Fibroblast of lung (primary cell): ENCODE measurements around the gene TASP1. TPM values are rescaled to one million over a fixed set of nuclear protein-coding genes. Genes with fewer than 3 reads are reported as not detected.

Experiments used
- DNase-seq, 2 donors: peaks; one replicate each; pipeline versions ENCODE4 v3.0.0 to v3.0.0-alpha.2; 2010; ENCODE audit warnings: low read depth in 2 of 2
- H2AFZ ChIP-seq: 2 replicates; pipeline ENCODE4 v1.5.1; 2012; ENCODE audit warnings: low read length, control low read depth, inconsistent platforms
- H3K27ac ChIP-seq: 2 replicates; pipeline ENCODE4 v1.5.1; 2011; ENCODE audit warnings: low read length, control low read depth; ENCODE audit not compliant: insufficient read depth
- H3K27me3 ChIP-seq: 2 replicates; pipeline ENCODE4 v1.5.1; 2011; ENCODE audit warnings: mild to moderate bottlenecking, low read length; ENCODE audit not compliant: control insufficient read depth, insufficient read depth
- H3K36me3 ChIP-seq: 2 replicates; pipeline ENCODE4 v1.5.1; 2011; ENCODE audit warnings: low read length; ENCODE audit not compliant: control insufficient read depth, insufficient read depth
- H3K4me1 ChIP-seq: 2 replicates; pipeline ENCODE4 v1.5.1; 2011; ENCODE audit warnings: low read length; ENCODE audit not compliant: control insufficient read depth, insufficient read depth; ENCODE audit errors: extremely low read depth
- H3K4me2 ChIP-seq: 2 replicates; pipeline ENCODE4 v1.5.1; 2011; ENCODE audit warnings: low read length, control low read depth; ENCODE audit not compliant: insufficient read depth; ENCODE audit errors: extremely low read depth
- H3K4me3 ChIP-seq, 4 experiments: fragments of 200-600 bp in 1 of 4; sonication (generic) in 1 of 4; replicated peaks in 1 of 4; 2 replicates each; pipeline ENCODE4 v1.5.1; 2011 to 2016; ENCODE audit warnings: low read length in 4 of 4, low read depth in 3 of 4, mild to moderate bottlenecking in 3 of 4, control low read depth in 2 of 4, inconsistent platforms in 1 of 4, mixed read lengths in 1 of 4; ENCODE audit not compliant: insufficient read depth in 1 of 4; ENCODE audit errors: control extremely low read depth in 1 of 4
- H3K79me2 ChIP-seq: 2 replicates; pipeline ENCODE4 v1.5.1; 2012; ENCODE audit warnings: mild to moderate bottlenecking, low read length, inconsistent platforms; ENCODE audit not compliant: control insufficient read depth, insufficient read depth
- H3K9ac ChIP-seq: 2 replicates; pipeline ENCODE4 v1.5.1; 2011; ENCODE audit warnings: mild to moderate bottlenecking, low read length, control low read depth; ENCODE audit not compliant: insufficient read depth
- H3K9me3 ChIP-seq: 2 replicates; pipeline ENCODE4 v1.5.1; 2012; ENCODE audit warnings: low read depth, low read length; ENCODE audit not compliant: control insufficient read depth, insufficient read depth
- H4K20me1 ChIP-seq: 2 replicates; pipeline ENCODE4 v1.5.1; 2011; ENCODE audit warnings: low read length; ENCODE audit not compliant: control insufficient read depth, insufficient read depth; ENCODE audit errors: extremely low read depth
- EZH2 ChIP-seq: IDR thresholded peaks from 2 replicates; pipeline ENCODE4 v1.5.1; 2012; ENCODE audit warnings: low read length, control low read depth, mild to moderate bottlenecking; ENCODE audit errors: missing control alignments
- polyA plus RNA-seq, 2 donors: library from polyadenylated mRNA; depleted of rRNA in 1 of 2; stranded (reverse) in 1 of 2; unstranded in 1 of 2; fragments of >200 nt; gene quantifications; 2 replicates each; pipeline ENCODE4 v1.2.1, GENCODE V29; 2011 to 2012; ENCODE audit warnings: missing spikeins in 1 of 2
- total RNA-seq: library from RNA; depleted of rRNA; stranded (reverse); fragments of >200 nt; gene quantifications from 2 replicates; pipeline ENCODE4 v1.2.1, GENCODE V29; 2014
- TF ChIP-seq, protein P1 (sequence below), 2 donors: IDR thresholded peaks in 1 of 2; conservative IDR thresholded peaks in 1 of 2; 1 replicate in 1 of 2; 2 replicates in 1 of 2; pipeline ENCODE4 v1.5.1; 2011 to 2012; ENCODE audit warnings: low read length in 2 of 2, control low read depth in 1 of 2, inconsistent platforms in 1 of 2, low read depth in 1 of 2, mild to moderate bottlenecking in 1 of 2

The TASP1 gene
- total and polyA plus RNA-seq, 2 donors (not counting 1 experiment from before 2014, with no cell fraction given): 6.3 to 13.6 TPM

DNA sequence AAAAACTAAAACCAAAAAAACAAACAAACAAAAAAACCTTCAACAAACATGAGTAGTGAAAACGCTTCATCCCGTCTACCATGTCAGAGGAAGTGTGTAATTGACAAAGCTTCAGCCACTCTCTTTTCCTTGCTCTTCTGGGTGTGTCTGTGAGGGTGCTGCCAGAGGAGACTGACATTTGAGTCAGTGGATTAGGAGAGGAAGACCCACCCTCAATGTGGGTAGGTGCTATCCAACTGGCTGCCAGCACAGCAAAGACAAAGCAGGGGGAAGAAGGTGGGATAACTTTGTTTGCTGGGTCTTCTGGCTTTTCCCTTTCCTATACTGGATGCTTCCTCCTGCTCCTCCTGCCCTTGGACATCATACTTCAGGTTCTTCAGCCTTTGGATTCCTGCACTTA is 145.6 kb downstream of the TASP1 start:
- no peaks in the 10 kb centered on the region for H3K36me3 ChIP-seq
- H3K9ac ChIP-seq: no peak overlapping the region
- peaks cover 2% of the 10 kb centered on the region for H3K4me1 ChIP-seq
- H4K20me1 ChIP-seq: no peaks in the 10 kb centered on the region
- H3K9me3 ChIP-seq: no peaks in the 10 kb centered on the region
- H3K27me3 ChIP-seq: no peaks in the 10 kb centered on the region
- H2AFZ ChIP-seq: no peak overlapping the region
- H3K79me2 ChIP-seq: no peaks in the 10 kb centered on the region
- TF ChIP-seq, protein P1, sequence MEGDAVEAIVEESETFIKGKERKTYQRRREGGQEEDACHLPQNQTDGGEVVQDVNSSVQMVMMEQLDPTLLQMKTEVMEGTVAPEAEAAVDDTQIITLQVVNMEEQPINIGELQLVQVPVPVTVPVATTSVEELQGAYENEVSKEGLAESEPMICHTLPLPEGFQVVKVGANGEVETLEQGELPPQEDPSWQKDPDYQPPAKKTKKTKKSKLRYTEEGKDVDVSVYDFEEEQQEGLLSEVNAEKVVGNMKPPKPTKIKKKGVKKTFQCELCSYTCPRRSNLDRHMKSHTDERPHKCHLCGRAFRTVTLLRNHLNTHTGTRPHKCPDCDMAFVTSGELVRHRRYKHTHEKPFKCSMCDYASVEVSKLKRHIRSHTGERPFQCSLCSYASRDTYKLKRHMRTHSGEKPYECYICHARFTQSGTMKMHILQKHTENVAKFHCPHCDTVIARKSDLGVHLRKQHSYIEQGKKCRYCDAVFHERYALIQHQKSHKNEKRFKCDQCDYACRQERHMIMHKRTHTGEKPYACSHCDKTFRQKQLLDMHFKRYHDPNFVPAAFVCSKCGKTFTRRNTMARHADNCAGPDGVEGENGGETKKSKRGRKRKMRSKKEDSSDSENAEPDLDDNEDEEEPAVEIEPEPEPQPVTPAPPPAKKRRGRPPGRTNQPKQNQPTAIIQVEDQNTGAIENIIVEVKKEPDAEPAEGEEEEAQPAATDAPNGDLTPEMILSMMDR (conservative IDR thresholded peaks at IDR 0.05 in 1 of 2, IDR thresholded peaks at IDR 0.05 in 1 of 2; ENCODE audit: low read depth in 1 of 2, low read length in 2 of 2): no peak
- no peak for TF ChIP-seq EZH2
- H3K27ac ChIP-seq: no peak overlapping the region
- H3K4me3 ChIP-seq: no peak overlapping the region
- DNase-seq: no peak
- H3K4me2 ChIP-seq: no peak overlapping the region

DNA sequence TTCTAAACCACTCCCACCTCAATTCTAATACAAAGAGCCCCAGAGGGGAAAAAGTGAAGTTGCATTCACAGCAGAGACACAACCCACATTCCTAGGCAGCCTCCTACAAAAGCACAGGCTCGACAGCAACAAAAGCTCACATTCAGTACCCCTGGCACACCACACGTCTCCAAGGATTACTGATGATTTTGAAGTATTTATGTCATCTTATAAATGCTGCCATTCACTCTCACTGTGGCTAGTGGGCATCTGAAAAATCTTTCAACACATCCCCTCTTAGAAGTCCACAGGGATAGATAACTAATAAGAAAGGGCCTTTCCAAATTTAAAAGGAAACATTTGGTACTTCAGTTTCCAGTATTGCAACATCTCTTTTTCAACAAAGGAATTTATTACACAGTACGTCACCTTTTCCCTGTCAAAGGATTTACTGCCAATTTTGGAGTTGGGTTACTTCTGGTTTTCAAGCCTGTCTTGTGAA is 146.7 kb downstream of the TASP1 start:
- no peaks in the 10 kb centered on the region for H3K36me3 ChIP-seq
- no peaks in the 10 kb centered on the region for H3K79me2 ChIP-seq
- no peaks in the 10 kb centered on the region for H3K9me3 ChIP-seq
- no peak overlapping the region for H3K4me3 ChIP-seq
- H3K9ac ChIP-seq: no peak overlapping the region
- no peaks in the 10 kb centered on the region for H3K27me3 ChIP-seq
- peaks cover 2% of the 10 kb centered on the region for H3K4me1 ChIP-seq
- no peaks in the 10 kb centered on the region for H4K20me1 ChIP-seq
- H3K27ac ChIP-seq: no peak overlapping the region
- TF ChIP-seq EZH2: no peak
- TF ChIP-seq, protein P1 (conservative IDR thresholded peaks at IDR 0.05 in 1 of 2, IDR thresholded peaks at IDR 0.05 in 1 of 2; ENCODE audit: low read depth in 1 of 2, low read length in 2 of 2): peak in 1 of 2 donors; percentile 3
- peak; percentile 81 to 82 for DNase-seq
- no peak overlapping the region for H2AFZ ChIP-seq
- H3K4me2 ChIP-seq: no peak overlapping the region

DNA sequence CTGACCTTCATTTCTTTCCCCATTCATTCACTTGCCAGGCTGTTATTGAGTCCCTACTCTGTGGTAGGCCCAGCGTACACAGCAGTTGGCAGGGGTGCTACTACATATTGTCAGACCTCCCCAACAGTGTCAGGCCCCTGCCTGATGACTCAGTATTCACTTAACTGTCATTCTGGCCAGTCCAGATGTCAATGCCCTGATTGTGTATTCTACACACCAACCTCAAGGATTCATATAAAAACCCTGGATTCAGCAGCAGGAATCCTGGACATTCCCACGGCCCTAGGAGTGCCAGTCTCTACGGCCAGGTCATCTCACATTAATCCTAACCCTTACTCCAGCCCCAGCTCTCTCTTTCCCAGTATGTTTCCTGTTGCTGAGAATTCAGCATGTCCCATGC is 151.5 kb downstream of the TASP1 start:
- no peaks in the 10 kb centered on the region for H3K79me2 ChIP-seq
- TF ChIP-seq EZH2: no peak
- TF ChIP-seq, protein P1 (conservative IDR thresholded peaks at IDR 0.05 in 1 of 2, IDR thresholded peaks at IDR 0.05 in 1 of 2; ENCODE audit: low read depth in 1 of 2, low read length in 2 of 2): no peak
- DNase-seq: no peak
- H3K27me3 ChIP-seq: no peaks in the 10 kb centered on the region
- H3K4me3 ChIP-seq: no peak overlapping the region
- no peak overlapping the region for H3K27ac ChIP-seq
- no peak overlapping the region for H3K9ac ChIP-seq
- H3K4me2 ChIP-seq: no peak overlapping the region
- no peaks in the 10 kb centered on the region for H4K20me1 ChIP-seq
- no peaks in the 10 kb centered on the region for H3K36me3 ChIP-seq
- no peaks in the 10 kb centered on the region for H3K4me1 ChIP-seq
- no peaks in the 10 kb centered on the region for H3K9me3 ChIP-seq
- H2AFZ ChIP-seq: no peak overlapping the region
